Upper lobe of right lung (tissue), 1 donor: ENCODE measurements around the gene SSNA1. TPM values are rescaled to one million over a fixed set of nuclear protein-coding genes. Genes with fewer than 3 reads are reported as not detected.

Source experiments
- ATAC-seq: fragments of 200-7000 bp; cut with Tn5 transposase; one replicate; pipeline ENCODE4 v1.9.1; 2020; ENCODE audit warnings: mild to moderate bottlenecking, moderate library complexity
- DNase-seq: peaks from one replicate; pipeline ENCODE4 v3.0.0-alpha.2; 2020
- H3K27ac ChIP-seq: fragments of 200-600 bp; one replicate; pipeline ENCODE4 v1.8.0; 2022
- H3K27me3 ChIP-seq: fragments of 200-600 bp; one replicate; pipeline ENCODE4 v1.8.0; 2022; ENCODE audit warnings: mild to moderate bottlenecking
- H3K36me3 ChIP-seq: fragments of 200-600 bp; one replicate; pipeline ENCODE4 v1.8.0; 2022
- H3K4me1 ChIP-seq: fragments of 200-600 bp; one replicate; pipeline ENCODE4 v1.8.0; 2022
- H3K4me3 ChIP-seq: fragments of 200-600 bp; one replicate; pipeline ENCODE4 v1.8.0; 2022; ENCODE audit warnings: mild to moderate bottlenecking
- H3K9me3 ChIP-seq: fragments of 200-600 bp; one replicate; pipeline ENCODE4 v1.8.0; 2022
- intact Hi-C: fragments of 100-400 bp; cut with DNase I; formaldehyde crosslinking; loops from one replicate; pipeline ENCODE4 v1.11.0; 2022
- total RNA-seq: library from RNA; stranded (reverse); fragmentation: NEBNext Ultra II Directional; extraction: Animal tissue kit (Norgen Biotek cat#: 25700); gene quantifications from one replicate; pipeline ENCODE4 v1.2.1, GENCODE V29; 2021
- TF ChIP-seq, protein P1 (sequence below): fragments of 200-600 bp; IDR thresholded peaks from one replicate; pipeline ENCODE4 v1.8.0; 2022; ENCODE audit warnings: antibody characterized with exemption
- donor health status: DM: no; HTN: yes; CAD: no; lungs with severe emphysema.

SSNA1 gene
- total RNA-seq, 1 donor from 2014 or later: 55.5 TPM

DNA sequence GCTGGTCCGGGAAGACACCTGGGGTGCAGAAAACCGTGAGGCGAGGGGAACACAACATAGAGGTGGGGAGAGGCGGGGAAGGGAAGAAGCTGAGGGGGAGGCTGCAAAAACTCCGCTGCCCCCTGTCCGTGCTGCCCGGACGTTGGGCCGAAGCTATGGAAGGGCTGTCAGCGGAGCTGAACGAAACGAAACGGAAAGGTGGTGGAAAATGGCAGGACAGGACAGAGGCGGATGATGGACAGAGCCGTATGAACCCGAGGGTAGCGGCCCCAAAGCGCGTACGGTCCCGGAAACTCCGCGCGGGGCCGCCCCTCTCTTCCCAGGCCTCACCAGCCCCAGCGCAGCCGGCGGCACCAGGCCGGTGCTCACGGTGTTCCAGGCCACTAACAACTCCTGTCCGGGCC is 388 bp upstream of the SSNA1 start:
- H3K27me3 ChIP-seq: no peaks in the 10 kb centered on the region
- ATAC-seq (no peak), DNase-seq (no peak)
- peak overlapping the region; percentile 95 for H3K27ac ChIP-seq
- peak overlapping the region; percentile 99 for H3K4me3 ChIP-seq
- TF ChIP-seq, protein P1, sequence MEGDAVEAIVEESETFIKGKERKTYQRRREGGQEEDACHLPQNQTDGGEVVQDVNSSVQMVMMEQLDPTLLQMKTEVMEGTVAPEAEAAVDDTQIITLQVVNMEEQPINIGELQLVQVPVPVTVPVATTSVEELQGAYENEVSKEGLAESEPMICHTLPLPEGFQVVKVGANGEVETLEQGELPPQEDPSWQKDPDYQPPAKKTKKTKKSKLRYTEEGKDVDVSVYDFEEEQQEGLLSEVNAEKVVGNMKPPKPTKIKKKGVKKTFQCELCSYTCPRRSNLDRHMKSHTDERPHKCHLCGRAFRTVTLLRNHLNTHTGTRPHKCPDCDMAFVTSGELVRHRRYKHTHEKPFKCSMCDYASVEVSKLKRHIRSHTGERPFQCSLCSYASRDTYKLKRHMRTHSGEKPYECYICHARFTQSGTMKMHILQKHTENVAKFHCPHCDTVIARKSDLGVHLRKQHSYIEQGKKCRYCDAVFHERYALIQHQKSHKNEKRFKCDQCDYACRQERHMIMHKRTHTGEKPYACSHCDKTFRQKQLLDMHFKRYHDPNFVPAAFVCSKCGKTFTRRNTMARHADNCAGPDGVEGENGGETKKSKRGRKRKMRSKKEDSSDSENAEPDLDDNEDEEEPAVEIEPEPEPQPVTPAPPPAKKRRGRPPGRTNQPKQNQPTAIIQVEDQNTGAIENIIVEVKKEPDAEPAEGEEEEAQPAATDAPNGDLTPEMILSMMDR: no peak
- intact Hi-C loops: no loop called here
- H3K4me1 ChIP-seq: peaks cover 34% of the 10 kb centered on the region
- H3K9me3 ChIP-seq: no peaks in the 10 kb centered on the region
- peaks cover 50% of the 10 kb centered on the region for H3K36me3 ChIP-seq

DNA sequence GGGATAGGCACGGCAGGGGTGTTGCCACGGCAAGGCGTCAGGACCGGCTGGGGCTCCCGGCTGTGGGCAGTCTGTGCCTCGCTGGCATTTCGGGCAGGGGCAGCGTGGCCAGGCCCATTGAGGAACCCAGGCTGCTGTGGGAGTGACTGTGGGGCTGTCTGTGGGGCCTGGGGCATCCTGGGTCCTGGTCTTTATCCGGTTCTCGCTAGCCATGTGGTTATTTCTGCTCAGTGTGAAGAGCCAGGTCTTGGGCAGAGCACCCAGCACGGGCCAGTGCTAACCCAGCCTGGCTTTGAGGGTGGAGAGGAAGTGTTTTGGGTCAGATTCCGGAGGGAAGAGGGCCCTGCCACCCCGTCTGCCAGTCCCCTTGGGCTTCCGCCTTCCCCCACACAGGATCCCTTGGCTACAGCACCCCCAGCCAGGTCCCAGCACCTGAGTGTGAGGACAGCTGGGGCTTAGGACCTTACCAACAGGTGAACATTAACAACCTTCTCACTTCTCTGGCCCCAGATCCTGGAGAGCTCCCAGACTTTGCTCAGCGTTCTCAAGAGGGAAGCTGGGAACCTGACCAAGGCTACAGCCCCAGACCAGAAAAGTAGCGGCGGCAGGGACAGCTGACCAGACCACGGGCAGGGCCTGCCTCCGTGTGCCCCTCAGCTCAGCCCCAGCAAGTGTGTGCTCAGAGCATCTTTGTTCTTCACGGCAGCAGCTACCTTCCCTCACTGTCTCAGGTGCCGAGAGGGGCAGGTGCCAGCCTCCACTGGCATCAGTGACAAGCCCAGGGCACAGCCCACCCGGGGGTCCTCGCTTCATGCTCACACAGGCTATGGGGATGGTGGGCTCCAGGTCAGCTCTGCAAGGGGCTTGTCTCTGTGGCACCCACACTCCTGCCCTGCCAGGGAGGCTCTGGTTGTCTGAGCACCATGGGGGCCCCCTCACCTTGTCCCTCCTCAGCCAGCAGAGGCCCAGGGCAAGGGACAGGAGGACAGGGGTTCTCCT is 1.1 kb downstream of the SSNA1 start:
- peaks cover 40% of the 10 kb centered on the region for H3K36me3 ChIP-seq
- TF ChIP-seq, protein P1: no peak
- peak overlapping the region; percentile 95 for H3K27ac ChIP-seq
- peaks cover 34% of the 10 kb centered on the region for H3K4me1 ChIP-seq
- ATAC-seq: no peak
- intact Hi-C loops: no loop called here
- H3K27me3 ChIP-seq: no peaks in the 10 kb centered on the region
- no peak for DNase-seq
- no peaks in the 10 kb centered on the region for H3K9me3 ChIP-seq
- H3K4me3 ChIP-seq: peak overlapping the region; percentile 99

DNA sequence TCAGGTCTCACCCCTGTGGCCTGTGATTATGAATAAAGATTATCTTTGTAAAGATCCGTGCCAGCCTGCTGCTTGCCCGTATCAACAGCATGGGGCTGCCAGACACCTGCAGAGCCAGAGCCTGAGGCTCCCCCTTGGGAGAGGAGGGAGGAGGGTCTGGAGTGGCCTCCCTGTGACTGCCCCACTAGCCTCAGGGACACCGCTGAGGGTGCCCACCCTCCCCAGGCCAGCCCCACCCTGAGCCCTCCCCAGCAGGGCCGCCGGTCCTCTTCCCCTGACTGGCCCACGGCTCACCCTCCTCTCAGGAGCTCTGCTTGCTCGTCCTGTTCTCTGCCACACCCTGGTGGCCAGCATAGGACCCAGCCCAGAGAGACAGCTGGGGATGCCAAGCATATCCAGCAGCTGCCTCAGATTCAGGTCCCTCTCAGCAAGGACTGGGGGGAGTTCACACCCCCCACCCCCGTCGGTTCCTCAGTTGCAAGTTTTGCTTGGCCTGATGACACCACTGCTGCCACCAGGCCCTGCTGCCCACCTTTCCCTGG is 1.9 kb downstream of the SSNA1 start:
- Histone ChIP-seq H3K4me1 (peaks cover 40% of the 10 kb centered on the region), H3K4me3 (no peak overlapping the region), H3K36me3 (peaks cover 39% of the 10 kb centered on the region), H3K9me3 (no peaks in the 10 kb centered on the region), H3K27me3 (no peaks in the 10 kb centered on the region), H3K27ac (peak overlapping the region; percentile 95)
- DNase-seq (no peak), ATAC-seq (no peak)
- TF ChIP-seq, protein P1: no peak
- intact Hi-C loops: no loop called here

DNA sequence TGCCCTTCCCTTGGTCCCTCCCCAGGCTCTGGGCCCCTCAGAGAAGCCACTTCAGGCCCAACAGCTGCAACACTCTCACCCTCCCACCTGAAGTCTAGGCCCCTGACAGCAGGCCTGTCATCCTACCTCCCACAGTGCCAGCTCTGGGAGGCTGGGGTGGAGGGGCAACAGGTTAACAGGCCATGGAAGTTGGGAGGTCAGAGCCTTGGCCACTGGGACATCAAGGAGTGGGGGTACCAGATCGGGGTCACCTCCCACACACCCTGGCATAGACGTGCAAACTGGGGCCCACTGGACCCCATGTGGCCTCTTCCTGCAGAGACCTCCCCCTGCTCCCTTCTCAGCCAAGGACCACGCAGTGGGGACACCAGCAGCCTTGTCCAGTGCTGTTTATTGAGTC is 2.8 kb downstream of the SSNA1 start:
- H3K9me3 ChIP-seq: no peaks in the 10 kb centered on the region
- TF ChIP-seq, protein P1: no peak
- intact Hi-C loops: no loop called here
- no peaks in the 10 kb centered on the region for H3K27me3 ChIP-seq
- ATAC-seq (no peak), DNase-seq (no peak)
- no peak overlapping the region for H3K4me3 ChIP-seq
- peaks cover 30% of the 10 kb centered on the region for H3K36me3 ChIP-seq
- peaks cover 41% of the 10 kb centered on the region for H3K4me1 ChIP-seq
- no peak overlapping the region for H3K27ac ChIP-seq

DNA sequence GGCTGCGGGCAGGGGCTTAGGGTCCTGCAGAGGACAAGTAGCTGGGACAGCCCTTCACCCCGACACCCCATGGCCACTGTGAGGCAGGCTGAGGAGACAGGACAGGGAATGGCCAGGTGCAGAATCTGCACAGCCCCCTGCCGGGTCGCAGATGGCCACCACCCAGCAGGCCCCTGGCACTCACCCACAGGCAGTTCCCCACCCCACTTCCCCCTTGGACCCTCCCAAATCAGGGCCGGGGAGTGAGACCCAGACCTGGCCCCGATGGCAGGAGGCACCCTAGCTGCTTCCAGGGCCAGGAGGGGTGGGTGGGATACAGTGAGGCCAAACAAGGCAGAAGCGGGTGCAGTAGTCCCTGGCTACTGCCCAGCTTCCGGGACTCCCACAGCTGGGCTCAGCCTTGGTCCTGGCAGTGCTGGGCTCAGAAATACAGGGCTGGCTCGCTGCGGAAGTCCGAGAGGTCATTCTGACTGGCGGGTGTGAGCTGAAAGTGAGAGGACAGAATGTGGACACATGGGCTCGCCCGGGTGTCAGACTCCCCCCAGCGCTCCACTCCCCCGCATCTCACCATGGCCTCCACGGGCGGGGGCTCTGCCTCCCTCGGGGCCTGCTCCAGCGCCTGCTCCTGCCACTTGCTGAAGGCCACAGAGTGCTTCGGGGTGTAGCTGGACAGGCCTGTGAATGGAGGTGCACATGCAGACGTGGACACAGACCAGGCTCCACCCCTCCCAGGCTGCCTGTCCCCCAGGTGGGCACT is 3.4 kb downstream of the SSNA1 start:
- Histone ChIP-seq H3K4me1 (peaks cover 34% of the 10 kb centered on the region), H3K9me3 (no peaks in the 10 kb centered on the region), H3K4me3 (no peak overlapping the region), H3K27ac (no peak overlapping the region), H3K36me3 (peaks cover 28% of the 10 kb centered on the region), H3K27me3 (no peaks in the 10 kb centered on the region)
- ATAC-seq (no peak), DNase-seq (no peak)
- TF ChIP-seq, protein P1: no peak
- intact Hi-C loops: no loop called here
